ENCODE data around the gene SF3A2. TPM values are rescaled to one million over a fixed set of nuclear protein-coding genes. Genes with fewer than 3 reads are reported as not detected.
A peak's percentile ranks its signal among the peaks of the same experiment; 100 is the strongest.

Gene SF3A2
- total and polyA plus RNA-seq, 2 experiments from 2014 or later, result 67.7 to 128 TPM

DNA sequence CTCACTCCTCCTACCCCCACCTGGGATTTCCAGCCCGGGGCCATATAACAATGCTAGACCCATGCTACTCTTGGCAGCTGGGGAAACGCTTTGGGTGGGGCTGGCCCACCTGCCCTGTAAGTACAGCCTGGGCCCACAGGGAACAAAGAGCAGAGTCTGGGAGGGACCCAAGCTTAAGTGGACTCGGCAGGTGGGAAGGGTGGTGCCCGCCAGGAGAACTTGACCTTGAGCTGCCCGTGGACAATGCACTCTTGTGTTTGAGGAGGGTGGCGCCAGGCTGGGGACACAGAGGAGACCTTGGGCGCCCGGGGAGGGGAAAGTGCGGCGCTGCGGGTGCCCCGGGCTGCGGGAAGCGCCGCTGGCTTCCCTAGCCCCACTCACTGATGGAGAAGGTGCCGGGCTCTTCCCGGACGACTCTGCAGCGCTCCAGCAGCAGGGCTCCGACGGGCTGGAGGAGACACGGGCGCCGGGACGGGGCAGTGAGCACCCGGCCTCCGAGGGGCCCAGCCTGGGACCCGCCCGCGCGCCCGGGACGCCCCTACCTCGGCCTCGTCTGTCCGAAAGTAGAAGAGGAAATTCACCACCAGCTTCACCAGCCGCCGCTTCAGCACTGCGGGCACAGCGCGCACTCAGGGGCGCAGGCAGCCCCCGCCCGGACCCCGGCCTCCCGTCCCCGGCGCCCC, 1.1 kb upstream of the SF3A2 start:
- peaks cover 32% of the 10 kb centered on the region for H4K20me1 ChIP-seq (replicated peaks; ENCODE audit: insufficient read depth)

More for the DNA sequence above, 1.1 kb upstream of the SF3A2 start:
- Histone ChIP-seq H3K4me3 (peak overlapping the region; percentile 96), H3K4me1 (ENCODE audit: insufficient read depth) (peaks cover 28% of the 10 kb centered on the region), H3F3A (replicated peaks; ENCODE audit: low read depth) (peaks cover 26% of the 10 kb centered on the region; the same call in 1 of the 2 replicates), H3K27me3 (ENCODE audit: insufficient read depth) (no peaks in the 10 kb centered on the region), H2AFZ (no peak overlapping the region), H3K4me2 (peak overlapping the region; percentile 97), H3K27ac (ENCODE audit: low read depth) (no peak overlapping the region), H3K79me2 (replicated peaks; ENCODE audit: insufficient read depth) (peaks cover 57% of the 10 kb centered on the region), H3K9me2 (ENCODE audit: insufficient read depth) (no peaks in the 10 kb centered on the region), H3K36me3 (ENCODE audit: insufficient read depth) (no peaks in the 10 kb centered on the region)
- peaks cover 15% of the 10 kb centered on the region; the same call in 2 of the 3 replicates for H3K9me3 Mint-ChIP-seq
- TF ChIP-seq POLR2AphosphoS5 (IDR thresholded peaks at IDR 0.05; ENCODE audit: low read depth), result no peak
- no peak for TF ChIP-seq ZNF331 (CRISPR knock-in tag; IDR thresholded peaks at IDR 0.05; ENCODE audit: low read depth)
- TF ChIP-seq, protein P1, sequence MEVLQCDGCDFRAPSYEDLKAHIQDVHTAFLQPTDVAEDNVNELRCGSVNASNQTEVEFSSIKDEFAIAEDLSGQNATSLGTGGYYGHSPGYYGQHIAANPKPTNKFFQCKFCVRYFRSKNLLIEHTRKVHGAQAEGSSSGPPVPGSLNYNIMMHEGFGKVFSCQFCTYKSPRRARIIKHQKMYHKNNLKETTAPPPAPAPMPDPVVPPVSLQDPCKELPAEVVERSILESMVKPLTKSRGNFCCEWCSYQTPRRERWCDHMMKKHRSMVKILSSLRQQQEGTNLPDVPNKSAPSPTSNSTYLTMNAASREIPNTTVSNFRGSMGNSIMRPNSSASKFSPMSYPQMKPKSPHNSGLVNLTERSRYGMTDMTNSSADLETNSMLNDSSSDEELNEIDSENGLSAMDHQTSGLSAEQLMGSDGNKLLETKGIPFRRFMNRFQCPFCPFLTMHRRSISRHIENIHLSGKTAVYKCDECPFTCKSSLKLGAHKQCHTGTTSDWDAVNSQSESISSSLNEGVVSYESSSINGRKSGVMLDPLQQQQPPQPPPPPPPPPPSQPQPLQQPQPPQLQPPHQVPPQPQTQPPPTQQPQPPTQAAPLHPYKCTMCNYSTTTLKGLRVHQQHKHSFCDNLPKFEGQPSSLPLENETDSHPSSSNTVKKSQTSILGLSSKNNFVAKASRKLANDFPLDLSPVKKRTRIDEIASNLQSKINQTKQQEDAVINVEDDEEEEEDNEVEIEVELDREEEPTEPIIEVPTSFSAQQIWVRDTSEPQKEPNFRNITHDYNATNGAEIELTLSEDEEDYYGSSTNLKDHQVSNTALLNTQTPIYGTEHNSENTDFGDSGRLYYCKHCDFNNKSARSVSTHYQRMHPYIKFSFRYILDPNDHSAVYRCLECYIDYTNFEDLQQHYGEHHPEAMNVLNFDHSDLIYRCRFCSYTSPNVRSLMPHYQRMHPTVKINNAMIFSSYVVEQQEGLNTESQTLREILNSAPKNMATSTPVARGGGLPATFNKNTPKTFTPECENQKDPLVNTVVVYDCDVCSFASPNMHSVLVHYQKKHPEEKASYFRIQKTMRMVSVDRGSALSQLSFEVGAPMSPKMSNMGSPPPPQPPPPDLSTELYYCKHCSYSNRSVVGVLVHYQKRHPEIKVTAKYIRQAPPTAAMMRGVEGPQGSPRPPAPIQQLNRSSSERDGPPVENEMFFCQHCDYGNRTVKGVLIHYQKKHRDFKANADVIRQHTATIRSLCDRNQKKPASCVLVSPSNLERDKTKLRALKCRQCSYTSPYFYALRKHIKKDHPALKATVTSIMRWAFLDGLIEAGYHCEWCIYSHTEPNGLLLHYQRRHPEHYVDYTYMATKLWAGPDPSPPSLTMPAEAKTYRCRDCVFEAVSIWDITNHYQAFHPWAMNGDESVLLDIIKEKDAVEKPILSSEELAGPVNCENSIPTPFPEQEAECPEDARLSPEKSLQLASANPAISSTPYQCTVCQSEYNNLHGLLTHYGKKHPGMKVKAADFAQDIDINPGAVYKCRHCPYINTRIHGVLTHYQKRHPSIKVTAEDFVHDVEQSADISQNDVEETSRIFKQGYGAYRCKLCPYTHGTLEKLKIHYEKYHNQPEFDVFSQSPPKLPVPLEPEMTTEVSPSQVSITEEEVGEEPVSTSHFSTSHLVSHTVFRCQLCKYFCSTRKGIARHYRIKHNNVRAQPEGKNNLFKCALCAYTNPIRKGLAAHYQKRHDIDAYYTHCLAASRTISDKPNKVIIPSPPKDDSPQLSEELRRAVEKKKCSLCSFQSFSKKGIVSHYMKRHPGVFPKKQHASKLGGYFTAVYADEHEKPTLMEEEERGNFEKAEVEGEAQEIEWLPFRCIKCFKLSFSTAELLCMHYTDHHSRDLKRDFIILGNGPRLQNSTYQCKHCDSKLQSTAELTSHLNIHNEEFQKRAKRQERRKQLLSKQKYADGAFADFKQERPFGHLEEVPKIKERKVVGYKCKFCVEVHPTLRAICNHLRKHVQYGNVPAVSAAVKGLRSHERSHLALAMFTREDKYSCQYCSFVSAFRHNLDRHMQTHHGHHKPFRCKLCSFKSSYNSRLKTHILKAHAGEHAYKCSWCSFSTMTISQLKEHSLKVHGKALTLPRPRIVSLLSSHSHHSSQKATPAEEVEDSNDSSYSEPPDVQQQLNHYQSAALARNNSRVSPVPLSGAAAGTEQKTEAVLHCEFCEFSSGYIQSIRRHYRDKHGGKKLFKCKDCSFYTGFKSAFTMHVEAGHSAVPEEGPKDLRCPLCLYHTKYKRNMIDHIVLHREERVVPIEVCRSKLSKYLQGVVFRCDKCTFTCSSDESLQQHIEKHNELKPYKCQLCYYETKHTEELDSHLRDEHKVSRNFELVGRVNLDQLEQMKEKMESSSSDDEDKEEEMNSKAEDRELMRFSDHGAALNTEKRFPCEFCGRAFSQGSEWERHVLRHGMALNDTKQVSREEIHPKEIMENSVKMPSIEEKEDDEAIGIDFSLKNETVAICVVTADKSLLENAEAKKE (CRISPR knock-in tag; IDR thresholded peaks at IDR 0.05), result no peak
- TF ChIP-seq EZH2phosphoT487 (IDR thresholded peaks at IDR 0.05; ENCODE audit: unreplicated experiment), result no peak
- no peak for TF ChIP-seq STAT1 (IDR thresholded peaks at IDR 0.05; ENCODE audit: unreplicated experiment)
- TF ChIP-seq, protein P2, sequence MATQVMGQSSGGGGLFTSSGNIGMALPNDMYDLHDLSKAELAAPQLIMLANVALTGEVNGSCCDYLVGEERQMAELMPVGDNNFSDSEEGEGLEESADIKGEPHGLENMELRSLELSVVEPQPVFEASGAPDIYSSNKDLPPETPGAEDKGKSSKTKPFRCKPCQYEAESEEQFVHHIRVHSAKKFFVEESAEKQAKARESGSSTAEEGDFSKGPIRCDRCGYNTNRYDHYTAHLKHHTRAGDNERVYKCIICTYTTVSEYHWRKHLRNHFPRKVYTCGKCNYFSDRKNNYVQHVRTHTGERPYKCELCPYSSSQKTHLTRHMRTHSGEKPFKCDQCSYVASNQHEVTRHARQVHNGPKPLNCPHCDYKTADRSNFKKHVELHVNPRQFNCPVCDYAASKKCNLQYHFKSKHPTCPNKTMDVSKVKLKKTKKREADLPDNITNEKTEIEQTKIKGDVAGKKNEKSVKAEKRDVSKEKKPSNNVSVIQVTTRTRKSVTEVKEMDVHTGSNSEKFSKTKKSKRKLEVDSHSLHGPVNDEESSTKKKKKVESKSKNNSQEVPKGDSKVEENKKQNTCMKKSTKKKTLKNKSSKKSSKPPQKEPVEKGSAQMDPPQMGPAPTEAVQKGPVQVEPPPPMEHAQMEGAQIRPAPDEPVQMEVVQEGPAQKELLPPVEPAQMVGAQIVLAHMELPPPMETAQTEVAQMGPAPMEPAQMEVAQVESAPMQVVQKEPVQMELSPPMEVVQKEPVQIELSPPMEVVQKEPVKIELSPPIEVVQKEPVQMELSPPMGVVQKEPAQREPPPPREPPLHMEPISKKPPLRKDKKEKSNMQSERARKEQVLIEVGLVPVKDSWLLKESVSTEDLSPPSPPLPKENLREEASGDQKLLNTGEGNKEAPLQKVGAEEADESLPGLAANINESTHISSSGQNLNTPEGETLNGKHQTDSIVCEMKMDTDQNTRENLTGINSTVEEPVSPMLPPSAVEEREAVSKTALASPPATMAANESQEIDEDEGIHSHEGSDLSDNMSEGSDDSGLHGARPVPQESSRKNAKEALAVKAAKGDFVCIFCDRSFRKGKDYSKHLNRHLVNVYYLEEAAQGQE (IDR thresholded peaks at IDR 0.05; ENCODE audit: unreplicated experiment), result no peak
- TF ChIP-seq CREB1 (CRISPR knock-in tag; IDR thresholded peaks at IDR 0.05; ENCODE audit: low read depth), result no peak
- TF ChIP-seq, protein P3, sequence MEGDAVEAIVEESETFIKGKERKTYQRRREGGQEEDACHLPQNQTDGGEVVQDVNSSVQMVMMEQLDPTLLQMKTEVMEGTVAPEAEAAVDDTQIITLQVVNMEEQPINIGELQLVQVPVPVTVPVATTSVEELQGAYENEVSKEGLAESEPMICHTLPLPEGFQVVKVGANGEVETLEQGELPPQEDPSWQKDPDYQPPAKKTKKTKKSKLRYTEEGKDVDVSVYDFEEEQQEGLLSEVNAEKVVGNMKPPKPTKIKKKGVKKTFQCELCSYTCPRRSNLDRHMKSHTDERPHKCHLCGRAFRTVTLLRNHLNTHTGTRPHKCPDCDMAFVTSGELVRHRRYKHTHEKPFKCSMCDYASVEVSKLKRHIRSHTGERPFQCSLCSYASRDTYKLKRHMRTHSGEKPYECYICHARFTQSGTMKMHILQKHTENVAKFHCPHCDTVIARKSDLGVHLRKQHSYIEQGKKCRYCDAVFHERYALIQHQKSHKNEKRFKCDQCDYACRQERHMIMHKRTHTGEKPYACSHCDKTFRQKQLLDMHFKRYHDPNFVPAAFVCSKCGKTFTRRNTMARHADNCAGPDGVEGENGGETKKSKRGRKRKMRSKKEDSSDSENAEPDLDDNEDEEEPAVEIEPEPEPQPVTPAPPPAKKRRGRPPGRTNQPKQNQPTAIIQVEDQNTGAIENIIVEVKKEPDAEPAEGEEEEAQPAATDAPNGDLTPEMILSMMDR (conservative IDR thresholded peaks at IDR 0.05; ENCODE audit: low read depth in 2 of 2), result no peak
- TF ChIP-seq NANOG (IDR thresholded peaks at IDR 0.05; ENCODE audit: borderline replicate concordance), result no peak
- TF ChIP-seq, protein P4, sequence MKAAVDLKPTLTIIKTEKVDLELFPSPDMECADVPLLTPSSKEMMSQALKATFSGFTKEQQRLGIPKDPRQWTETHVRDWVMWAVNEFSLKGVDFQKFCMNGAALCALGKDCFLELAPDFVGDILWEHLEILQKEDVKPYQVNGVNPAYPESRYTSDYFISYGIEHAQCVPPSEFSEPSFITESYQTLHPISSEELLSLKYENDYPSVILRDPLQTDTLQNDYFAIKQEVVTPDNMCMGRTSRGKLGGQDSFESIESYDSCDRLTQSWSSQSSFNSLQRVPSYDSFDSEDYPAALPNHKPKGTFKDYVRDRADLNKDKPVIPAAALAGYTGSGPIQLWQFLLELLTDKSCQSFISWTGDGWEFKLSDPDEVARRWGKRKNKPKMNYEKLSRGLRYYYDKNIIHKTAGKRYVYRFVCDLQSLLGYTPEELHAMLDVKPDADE (IDR thresholded peaks at IDR 0.05), result no peak
- TF ChIP-seq EZH2 (IDR thresholded peaks at IDR 0.05; ENCODE audit: low read depth, unreplicated experiment), result no peak
- TF ChIP-seq ZNF114 (CRISPR knock-in tag; IDR thresholded peaks at IDR 0.05), result no peak
- peak; percentile 47 for DNase-seq (ENCODE audit: low spot score)
- H3K27me3 Mint-ChIP-seq (ENCODE audit: insufficient read depth, low read depth, poor library complexity), result peaks cover 20% of the 10 kb centered on the region
- H3K4me1 Mint-ChIP-seq, result peaks cover 32% of the 10 kb centered on the region
- H3K36me3 Mint-ChIP-seq (ENCODE audit: low read depth), result peaks cover 38% of the 10 kb centered on the region
- peak overlapping the region; percentile 89 for H3K27ac Mint-ChIP-seq
- ATAC-seq, result peak; percentile 11
- peak overlapping the region; percentile 98 for H3K4me3 Mint-ChIP-seq

Data from GM23338 (cell line).